Activated CD4-positive, alpha-beta T cell treated with anti-CD3 and anti-CD28 coated beads, Interleukin-2, amount 10 ng/mL, durations not matched to agents 24 days and 14 days (primary cell): ENCODE data around the gene RASA3. TPM values are rescaled to one million over a fixed set of nuclear protein-coding genes. Genes with fewer than 3 reads are reported as not detected.

ENCODE experiments used
- DNase-seq: peaks from one replicate; pipeline ENCODE4 v3.0.0; 2022
- H3K27ac Mint-ChIP-seq: one replicate; pipeline ENCODE4 v1.8.0; 2022; ENCODE audit warnings: mild to moderate bottlenecking, mixed read lengths
- H3K27me3 Mint-ChIP-seq: one replicate; pipeline ENCODE4 v1.8.0; 2022; ENCODE audit warnings: mixed read lengths
- H3K36me3 Mint-ChIP-seq: one replicate; pipeline ENCODE4 v1.8.0; 2022; ENCODE audit warnings: low read depth, mild to moderate bottlenecking, mixed read lengths
- H3K4me1 Mint-ChIP-seq: one replicate; pipeline ENCODE4 v1.8.0; 2021; ENCODE audit warnings: mixed read lengths
- H3K4me3 Mint-ChIP-seq: one replicate; pipeline ENCODE4 v1.8.0; 2022; ENCODE audit warnings: mild to moderate bottlenecking, moderate library complexity, mixed read lengths
- H3K9me3 Mint-ChIP-seq: one replicate; pipeline ENCODE4 v1.8.0; 2021; ENCODE audit warnings: mixed read lengths
- intact Hi-C: fragments of 100-400 bp; cut with micrococcal nuclease; formaldehyde crosslinking; loops from one replicate; pipeline ENCODE4 v1.15.1; 2023
- total RNA-seq: library from RNA; stranded (reverse); gene quantifications from 2 replicates; pipeline ENCODE4 v1.2.3, GENCODE V29; 2022

RASA3 gene
- total RNA-seq, 1 donor from 2014 or later, result 15.9 TPM

GRCh38 chr13:114012921-114013320 is 119.5 kb downstream of the RASA3 start:
- intact Hi-C loops, result no loop called here
- Mint-ChIP-seq H3K4me1 (peaks cover 4% of the 10 kb centered on the region), H3K36me3 (peaks cover 36% of the 10 kb centered on the region), H3K4me3 (no peak overlapping the region), H3K27me3 (no peaks in the 10 kb centered on the region), H3K27ac (no peak overlapping the region), H3K9me3 (no peaks in the 10 kb centered on the region)
- DNase-seq, result no peak

- DNase-seq, result no peak
- Mint-ChIP-seq H3K4me3 (no peak overlapping the region), H3K27me3 (no peaks in the 10 kb centered on the region), H3K36me3 (peaks cover 32% of the 10 kb centered on the region), H3K9me3 (no peaks in the 10 kb centered on the region), H3K4me1 (peaks cover 4% of the 10 kb centered on the region), H3K27ac (no peak overlapping the region)
- intact Hi-C loops, result no loop called here
Observed at GRCh38 chr13:114012141-114012540, 120.3 kb downstream of the RASA3 start.

GRCh38 chr13:114011226-114011625 is 121.2 kb downstream of the RASA3 start:
- H3K4me1 Mint-ChIP-seq, result peaks cover 4% of the 10 kb centered on the region
- intact Hi-C loops, result no loop called here
- peak overlapping the region; percentile 7 for H3K27ac Mint-ChIP-seq
- H3K9me3 Mint-ChIP-seq, result no peaks in the 10 kb centered on the region
- peaks cover 25% of the 10 kb centered on the region for H3K36me3 Mint-ChIP-seq
- no peak for DNase-seq
- no peaks in the 10 kb centered on the region for H3K27me3 Mint-ChIP-seq
- no peak overlapping the region for H3K4me3 Mint-ChIP-seq

DNA sequence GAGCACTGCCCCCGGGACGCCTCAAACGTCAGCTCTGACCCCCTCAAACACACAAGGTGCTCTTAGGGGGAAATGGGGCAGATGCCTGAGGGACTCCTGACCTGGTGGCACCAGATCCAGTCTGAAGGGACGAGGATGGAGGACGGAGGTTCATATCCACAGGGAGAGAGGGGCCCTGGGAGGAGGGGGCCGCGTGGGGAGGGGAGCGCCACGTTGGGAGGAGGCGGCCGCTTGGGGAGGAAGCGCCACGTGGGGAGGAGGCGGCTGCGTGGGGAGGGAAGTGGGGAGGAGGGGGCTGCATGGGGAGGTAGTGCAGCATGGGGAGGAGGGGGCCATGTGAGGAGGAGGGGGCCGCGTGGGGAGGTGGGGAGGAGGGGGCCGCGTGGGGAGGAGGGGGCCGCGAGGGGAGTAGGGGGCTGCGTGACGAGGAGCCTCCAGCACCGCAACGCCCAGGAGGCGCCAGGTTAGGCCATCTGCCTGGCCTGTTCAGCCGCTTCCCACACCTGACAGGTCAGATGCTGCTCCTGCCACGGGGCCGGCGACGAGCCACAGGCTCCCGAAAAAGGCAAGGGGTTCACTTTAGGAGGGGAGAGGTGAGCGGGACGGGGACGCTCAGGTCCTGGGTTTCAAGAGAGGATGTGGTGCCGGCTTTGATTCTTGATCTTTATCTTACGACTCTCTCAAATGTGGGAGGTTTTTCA is 121.9 kb downstream of the RASA3 start:
- no peaks in the 10 kb centered on the region for H3K27me3 Mint-ChIP-seq
- intact Hi-C loops, result no loop called here
- no peak overlapping the region for H3K4me3 Mint-ChIP-seq
- peak overlapping the region; percentile 7 for H3K27ac Mint-ChIP-seq
- peak; percentile 65 for DNase-seq
- H3K9me3 Mint-ChIP-seq, result no peaks in the 10 kb centered on the region
- peaks cover 4% of the 10 kb centered on the region for H3K4me1 Mint-ChIP-seq
- H3K36me3 Mint-ChIP-seq, result peaks cover 21% of the 10 kb centered on the region

DNA sequence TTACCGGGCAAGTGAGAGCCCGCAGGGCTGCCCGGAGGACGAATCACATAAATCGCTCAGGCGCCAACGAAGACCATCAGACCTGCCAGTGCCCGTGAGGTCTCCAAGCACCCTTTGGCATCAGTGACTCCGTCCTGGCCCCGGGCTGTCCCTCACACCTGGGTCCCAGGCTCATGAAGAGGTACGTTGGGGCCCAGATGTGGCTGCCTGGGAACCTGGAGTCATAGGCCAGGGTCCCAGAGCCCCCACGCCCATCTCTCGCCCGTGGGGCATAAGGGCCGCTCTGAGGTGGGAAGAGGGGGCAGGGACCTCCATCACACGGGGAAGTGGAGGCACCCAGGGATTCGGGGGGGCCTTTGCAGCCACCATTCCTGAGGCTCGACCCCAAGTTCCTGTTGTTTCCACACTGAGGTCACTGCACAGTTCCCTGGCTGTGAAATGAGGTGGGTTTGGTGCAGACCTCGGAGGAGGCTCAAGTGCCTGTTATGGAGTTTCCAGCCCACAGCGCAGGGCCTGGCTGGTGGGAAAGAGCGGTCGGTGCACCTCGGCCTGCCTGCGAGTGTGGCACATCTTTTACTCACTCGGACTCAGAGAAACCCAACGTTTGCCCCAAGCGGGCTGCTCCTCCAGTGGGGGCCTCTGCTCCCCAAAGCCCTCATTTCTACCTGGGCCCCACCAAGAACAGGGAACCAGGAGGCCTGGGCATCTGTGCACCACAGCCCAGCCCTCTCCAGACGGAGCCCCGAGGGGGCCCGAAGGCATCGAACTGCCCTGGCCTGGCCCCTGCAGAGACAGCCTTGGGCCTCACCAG is 122.6 kb downstream of the RASA3 start:
- intact Hi-C loops, result no loop called here

GRCh38 chr13:114008964-114009589 is 123.3 kb downstream of the RASA3 start:
- no peak overlapping the region for H3K27ac Mint-ChIP-seq
- no peak for DNase-seq
- H3K9me3 Mint-ChIP-seq, result no peaks in the 10 kb centered on the region
- intact Hi-C loops, result no loop called here
- H3K4me3 Mint-ChIP-seq, result no peak overlapping the region
- H3K4me1 Mint-ChIP-seq, result peaks cover 4% of the 10 kb centered on the region
- no peaks in the 10 kb centered on the region for H3K27me3 Mint-ChIP-seq
- H3K36me3 Mint-ChIP-seq, result peaks cover 21% of the 10 kb centered on the region

More for the DNA sequence above, 122.6 kb downstream of the RASA3 start:
- Mint-ChIP-seq H3K36me3 (peaks cover 19% of the 10 kb centered on the region), H3K4me1 (peaks cover 4% of the 10 kb centered on the region), H3K27me3 (no peaks in the 10 kb centered on the region), H3K27ac (no peak overlapping the region), H3K4me3 (no peak overlapping the region), H3K9me3 (no peaks in the 10 kb centered on the region)
- DNase-seq, result no peak

DNA sequence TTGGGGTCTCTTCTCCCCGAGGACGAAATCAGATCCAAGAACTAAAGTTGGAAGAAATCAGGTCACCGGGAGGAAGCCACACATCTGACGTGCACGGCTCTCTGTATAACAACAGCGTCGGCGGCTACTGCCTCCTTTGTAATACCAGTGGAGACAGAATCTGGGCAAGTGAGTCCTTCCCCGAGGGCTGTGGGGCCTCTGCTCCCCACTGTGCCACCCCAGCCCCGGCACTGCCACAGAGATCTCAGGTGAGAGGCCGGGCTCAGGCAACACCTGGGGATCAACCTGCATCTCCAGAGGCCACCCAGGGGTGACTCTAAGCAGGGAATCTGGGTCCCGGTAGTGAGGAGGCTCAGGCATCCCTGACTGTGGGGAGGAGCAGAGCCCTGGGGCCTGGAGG is 124.9 kb downstream of the RASA3 start:
- intact Hi-C loops, result no loop called here
- H3K36me3 Mint-ChIP-seq, result peaks cover 21% of the 10 kb centered on the region
- no peak overlapping the region for H3K4me3 Mint-ChIP-seq
- no peaks in the 10 kb centered on the region for H3K27me3 Mint-ChIP-seq
- DNase-seq, result no peak
- no peaks in the 10 kb centered on the region for H3K9me3 Mint-ChIP-seq
- H3K4me1 Mint-ChIP-seq, result peaks cover 4% of the 10 kb centered on the region
- H3K27ac Mint-ChIP-seq, result no peak overlapping the region

GRCh38 chr13:114005206-114005724 is 127.2 kb downstream of the RASA3 start:
- H3K4me3 Mint-ChIP-seq, result no peak overlapping the region
- H3K9me3 Mint-ChIP-seq, result no peaks in the 10 kb centered on the region
- intact Hi-C loops, result no loop called here
- no peaks in the 10 kb centered on the region for H3K27me3 Mint-ChIP-seq
- no peak overlapping the region for H3K27ac Mint-ChIP-seq
- no peak for DNase-seq
- no peaks in the 10 kb centered on the region for H3K4me1 Mint-ChIP-seq
- peaks cover 18% of the 10 kb centered on the region for H3K36me3 Mint-ChIP-seq

- Mint-ChIP-seq H3K27ac (no peak overlapping the region), H3K27me3 (no peaks in the 10 kb centered on the region), H3K4me3 (no peak overlapping the region), H3K36me3 (peaks cover 13% of the 10 kb centered on the region), H3K4me1 (no peaks in the 10 kb centered on the region), H3K9me3 (no peaks in the 10 kb centered on the region)
- intact Hi-C loops, result no loop called here
- DNase-seq, result no peak
Observed at GRCh38 chr13:114004420-114005205, 127.8 kb downstream of the RASA3 start.

DNA sequence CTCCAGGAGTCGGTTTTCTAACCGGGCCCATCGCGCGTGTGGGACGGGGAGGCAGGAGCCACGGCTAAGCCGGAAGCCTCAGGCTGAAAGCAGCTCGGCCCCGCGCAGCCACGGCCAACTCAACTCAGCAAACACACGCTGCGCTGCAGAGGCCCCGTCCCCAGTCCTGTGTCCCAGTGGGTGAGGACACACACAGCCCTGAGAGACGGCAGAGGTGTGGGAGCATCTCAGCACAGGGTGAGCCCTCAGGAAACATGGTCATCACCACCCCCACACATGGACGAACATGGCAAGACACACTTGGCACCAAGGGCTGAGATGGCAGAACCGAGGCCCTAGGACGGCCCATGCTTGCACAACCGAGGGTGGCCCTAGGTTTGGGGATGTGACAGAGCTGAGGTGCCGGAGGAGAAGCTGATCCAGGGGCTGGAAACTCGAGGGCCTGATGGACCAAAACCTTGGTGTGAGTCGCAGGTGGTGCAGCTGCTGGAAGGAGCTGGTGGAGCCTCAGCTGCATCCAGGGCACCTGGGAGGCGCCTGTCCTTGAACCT is 129.6 kb downstream of the RASA3 start:
- H3K27ac Mint-ChIP-seq, result no peak overlapping the region
- no peaks in the 10 kb centered on the region for H3K9me3 Mint-ChIP-seq
- intact Hi-C loops, result no loop called here

DNA sequence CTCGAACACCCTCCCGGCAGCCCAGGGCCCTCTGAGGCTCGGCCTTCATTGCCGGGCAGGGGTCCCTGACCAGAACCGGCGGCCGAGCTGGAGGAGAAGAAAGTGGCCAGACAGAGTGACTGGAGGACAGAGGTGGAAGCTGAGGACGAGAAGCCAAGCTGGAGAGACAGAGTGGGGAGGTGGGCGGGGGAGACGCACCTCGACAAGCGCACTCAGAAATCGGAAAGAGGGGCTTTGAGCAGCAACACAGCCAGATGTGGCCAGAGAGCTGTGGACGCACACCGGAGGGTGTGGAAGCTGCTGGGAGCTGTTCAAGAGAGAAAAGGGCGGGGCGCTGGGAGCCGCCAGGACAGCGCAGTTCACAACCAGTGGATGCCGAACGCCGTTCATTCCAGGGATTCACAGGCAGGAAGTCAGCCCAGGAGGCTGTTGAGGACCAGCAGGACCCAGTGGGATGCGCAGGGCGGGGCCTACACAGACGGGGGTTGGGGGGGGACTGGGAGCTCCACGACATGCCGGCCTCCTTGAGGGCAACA is 130.3 kb downstream of the RASA3 start:
- Mint-ChIP-seq H3K9me3 (no peaks in the 10 kb centered on the region), H3K36me3 (peaks cover 27% of the 10 kb centered on the region), H3K4me3 (no peak overlapping the region), H3K4me1 (no peaks in the 10 kb centered on the region), H3K27ac (no peak overlapping the region), H3K27me3 (no peaks in the 10 kb centered on the region)
- DNase-seq, result no peak
- intact Hi-C loops, result no loop called here

More for the DNA sequence above, 129.6 kb downstream of the RASA3 start:
- Mint-ChIP-seq H3K36me3 (peaks cover 20% of the 10 kb centered on the region), H3K27me3 (no peaks in the 10 kb centered on the region), H3K4me3 (no peak overlapping the region), H3K4me1 (no peaks in the 10 kb centered on the region)
- no peak for DNase-seq

DNA sequence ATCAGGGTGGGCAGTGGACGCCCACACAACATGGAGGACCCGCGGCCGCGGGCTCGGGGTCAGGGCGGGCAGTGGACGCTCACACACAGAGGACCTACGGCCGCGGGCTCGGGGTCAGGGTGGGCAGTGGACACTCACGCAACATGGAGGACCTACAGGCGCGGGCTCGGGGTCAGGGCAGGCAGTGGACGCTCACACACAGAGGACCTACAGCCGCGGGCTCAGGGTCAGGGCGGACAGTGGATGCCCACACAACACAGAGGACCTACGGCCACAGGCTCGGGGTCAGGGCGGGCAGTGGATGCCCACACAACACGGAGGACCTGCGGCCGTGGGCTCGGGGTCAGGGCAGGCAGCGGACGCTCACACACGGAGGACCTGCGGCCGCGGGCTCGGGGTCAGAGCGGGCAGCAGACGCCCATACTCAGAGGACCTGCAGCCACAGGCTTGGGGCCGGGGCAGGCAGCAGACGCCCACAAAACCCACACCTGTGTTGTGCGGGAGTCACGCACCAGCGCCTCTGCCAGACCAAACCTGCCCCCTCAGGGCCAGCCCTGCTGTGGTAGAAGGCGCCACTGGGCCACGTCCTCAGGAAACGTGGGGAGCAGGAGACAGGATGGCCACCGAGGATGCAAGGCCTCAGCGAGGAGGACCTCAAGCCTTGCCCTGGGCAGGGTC is 131.0 kb downstream of the RASA3 start:
- H3K36me3 Mint-ChIP-seq, result peaks cover 27% of the 10 kb centered on the region
- H3K4me3 Mint-ChIP-seq, result no peak overlapping the region
- H3K4me1 Mint-ChIP-seq, result no peaks in the 10 kb centered on the region
- no peak for DNase-seq
- no peak overlapping the region for H3K27ac Mint-ChIP-seq
- H3K9me3 Mint-ChIP-seq, result no peaks in the 10 kb centered on the region
- no peaks in the 10 kb centered on the region for H3K27me3 Mint-ChIP-seq
- intact Hi-C loops, result no loop called here
